Amniotic stem cell (primary cell): Measurements from ENCODE around the gene CPZ.

Source experiments
- DNase-seq: peaks from one replicate; lab custom pipeline; 2025; lab: John Stamatoyannopoulos, UW

Gene CPZ

GRCh38 chr4:8592366-8593263, at the start of gene CPZ:
Gene CPZ, plus strand, starts transcription at chr4:8592765. Its CDS starts 69 bp downstream, at chr4:8592834.
- peak; percentile 27 for DNase-seq

- no peak for DNase-seq
Observed at GRCh38 chr4:8542776-8543525, 49.6 kb upstream of the CPZ start.

- DNase-seq, result no peak
Observed at GRCh38 chr4:8543623-8544022, 48.9 kb upstream of the CPZ start.

- DNase-seq, result no peak
Observed at GRCh38 chr4:8544282-8544681, 48.3 kb upstream of the CPZ start.

DNA sequence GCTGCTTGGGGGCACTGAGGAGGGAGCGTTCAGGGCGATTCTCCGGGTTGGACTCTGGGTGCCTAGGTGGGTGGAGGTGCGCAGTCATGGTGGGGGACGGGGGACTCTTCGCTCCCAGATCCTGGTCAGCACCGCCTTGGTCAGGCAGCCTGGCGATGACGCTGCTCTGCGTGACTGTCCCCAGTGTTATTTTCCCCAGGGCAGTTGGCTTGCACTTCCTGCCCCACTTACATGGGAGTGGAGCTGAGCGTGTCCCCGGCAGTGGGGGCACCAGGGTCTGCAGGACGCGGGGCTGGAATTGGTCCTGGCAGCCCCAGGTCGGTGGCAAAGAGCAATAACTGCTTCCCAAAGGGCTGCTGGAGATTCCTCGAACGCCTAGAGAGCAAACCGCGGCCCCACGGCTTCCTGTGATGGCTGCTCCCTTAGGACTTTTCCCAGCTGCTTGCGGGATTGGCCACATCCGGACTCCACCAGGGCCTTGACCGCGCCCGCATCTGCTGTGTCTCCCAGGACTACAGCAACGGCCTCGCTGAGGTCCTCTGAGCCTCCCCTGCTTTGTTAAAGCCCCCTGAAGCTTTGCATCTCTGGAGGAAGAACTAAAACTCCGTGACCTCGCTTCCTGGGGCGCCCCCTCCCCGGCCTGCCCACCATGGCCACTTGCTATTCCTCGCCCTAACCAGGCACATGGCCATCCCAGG, 47.7 kb upstream of the CPZ start:
- DNase-seq, result no peak

GRCh38 chr4:8545439-8545765, 47.2 kb upstream of the CPZ start:
- no peak for DNase-seq

- DNase-seq, result no peak
Observed at GRCh38 chr4:8546766-8547107, 45.8 kb upstream of the CPZ start.

DNA sequence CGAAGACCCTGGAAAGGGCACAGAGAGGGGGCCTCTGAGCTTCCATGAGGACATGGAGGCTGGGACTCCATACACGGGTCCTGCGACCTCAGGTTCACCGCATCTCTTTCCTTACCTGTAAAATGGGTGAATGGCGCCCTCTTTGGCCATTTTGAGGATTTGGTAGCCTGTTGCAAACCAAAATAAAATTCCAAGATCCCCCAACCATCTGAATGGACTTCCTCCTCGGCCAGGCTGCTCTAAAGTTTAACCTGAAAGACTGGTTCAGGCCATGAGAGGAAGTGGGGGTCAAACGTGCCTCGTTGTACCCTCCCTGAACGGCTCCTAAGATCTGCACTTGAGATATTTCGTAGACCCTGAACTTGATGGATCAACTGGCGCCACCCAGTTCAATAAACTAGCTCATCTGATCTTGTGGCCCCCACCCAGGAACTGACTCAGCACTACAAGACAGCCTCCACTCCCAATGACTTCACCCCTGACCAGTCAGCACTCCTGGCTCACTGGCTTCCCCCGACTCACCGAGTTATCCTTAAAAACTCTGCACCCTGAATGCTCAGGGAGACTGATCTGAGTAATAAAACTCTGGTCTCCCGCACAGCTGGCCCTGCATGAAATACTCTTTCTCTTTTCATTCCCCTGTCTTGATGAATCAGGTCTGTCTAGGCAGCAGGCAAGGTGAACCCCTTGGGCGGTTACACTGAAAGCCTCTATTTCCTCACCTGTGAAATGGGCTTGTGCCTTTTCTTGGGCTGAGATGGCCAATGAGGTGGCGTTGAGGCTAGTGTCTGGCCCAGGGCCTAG, 45.3 kb upstream of the CPZ start:
- no peak for DNase-seq

DNA sequence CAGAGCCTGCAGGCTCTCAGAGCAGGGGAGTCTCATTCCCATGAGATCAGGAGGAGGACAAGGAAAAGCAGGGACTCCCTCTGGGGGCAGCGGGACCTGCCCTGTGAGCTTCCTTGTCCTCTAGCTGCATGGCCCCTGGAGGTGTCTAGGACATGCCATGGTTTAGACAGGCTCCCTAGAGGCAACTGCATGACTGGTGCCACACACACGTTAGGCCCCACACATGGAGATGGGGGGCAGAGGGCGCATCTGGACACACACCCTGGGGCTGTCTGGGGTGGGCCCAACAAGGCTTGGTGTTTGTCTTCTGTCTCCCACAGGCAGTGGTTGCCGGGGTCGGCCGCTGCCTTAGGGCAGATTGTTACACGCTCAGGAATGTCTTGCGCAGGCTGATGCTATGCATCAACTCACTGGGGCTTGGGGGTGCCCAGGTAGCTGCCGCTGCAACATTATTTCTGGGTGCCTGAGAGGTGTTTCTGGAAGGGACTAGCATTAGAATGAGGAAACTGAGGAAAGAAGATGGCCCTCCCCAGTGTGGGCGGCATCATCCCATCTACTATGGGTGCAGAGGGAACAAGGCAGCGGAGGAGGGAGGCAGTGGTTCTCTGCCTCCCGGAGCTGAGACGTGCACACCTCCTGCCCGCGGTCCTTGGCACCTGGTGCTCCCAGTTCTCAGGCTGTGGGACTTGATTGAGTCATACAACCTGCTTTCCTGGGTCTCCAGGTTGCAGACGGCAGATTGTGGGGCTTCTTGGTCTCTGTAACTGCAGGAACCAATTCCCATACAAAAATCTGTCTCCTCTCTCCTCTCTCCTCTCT, 44.4 kb upstream of the CPZ start:
- DNase-seq, result no peak

GRCh38 chr4:8548731-8549351, 43.7 kb upstream of the CPZ start:
- DNase-seq, result no peak

GRCh38 chr4:8549352-8549931, 43.1 kb upstream of the CPZ start:
- DNase-seq, result no peak

- DNase-seq, result no peak
Observed at GRCh38 chr4:8550691-8551090, 41.9 kb upstream of the CPZ start.

DNA sequence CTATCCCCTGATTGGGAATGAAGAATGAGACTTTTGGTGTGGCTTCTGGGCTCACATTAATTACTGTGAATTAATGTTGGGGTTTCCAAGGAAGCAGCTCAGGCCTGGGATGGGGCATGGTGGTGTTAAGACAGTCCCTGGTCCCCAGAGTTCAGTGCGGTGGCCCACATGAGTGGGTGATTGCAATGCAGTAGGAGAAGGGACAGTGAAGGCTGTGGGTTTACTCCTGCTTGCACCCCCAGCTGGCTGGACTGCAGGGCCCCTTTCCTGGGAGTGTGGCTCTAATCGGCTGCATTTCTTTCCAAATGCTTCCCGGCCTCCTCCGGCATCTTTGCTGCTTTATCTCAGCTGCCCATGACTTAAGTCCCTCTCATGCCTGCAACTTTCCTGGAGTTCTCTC, 40.5 kb upstream of the CPZ start:
- no peak for DNase-seq

- DNase-seq, result no peak
Observed at GRCh38 chr4:8552581-8553205, 39.9 kb upstream of the CPZ start.

- no peak for DNase-seq
Observed at GRCh38 chr4:8553216-8553615, 39.3 kb upstream of the CPZ start.

DNA sequence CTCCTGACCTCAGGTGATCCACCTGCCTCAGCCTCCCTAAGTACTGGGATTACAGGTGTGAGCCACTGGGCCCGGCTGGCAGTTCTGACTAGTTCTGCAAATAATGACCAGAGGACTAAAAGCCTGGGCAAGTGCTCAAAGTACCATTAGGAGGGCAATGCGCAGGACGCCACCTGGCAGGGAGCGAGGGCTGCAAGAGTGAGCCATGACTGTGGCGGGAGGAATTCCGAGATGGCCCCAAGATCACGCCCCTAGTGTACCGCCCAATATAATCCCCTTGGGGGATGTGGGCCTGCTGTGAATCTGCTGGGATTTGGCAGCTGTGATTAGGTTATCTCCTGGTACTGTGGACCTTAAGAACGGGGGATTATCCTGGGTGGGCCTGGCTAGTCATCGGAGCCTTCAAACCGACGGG, 38.6 kb upstream of the CPZ start:
- DNase-seq, result no peak

DNA sequence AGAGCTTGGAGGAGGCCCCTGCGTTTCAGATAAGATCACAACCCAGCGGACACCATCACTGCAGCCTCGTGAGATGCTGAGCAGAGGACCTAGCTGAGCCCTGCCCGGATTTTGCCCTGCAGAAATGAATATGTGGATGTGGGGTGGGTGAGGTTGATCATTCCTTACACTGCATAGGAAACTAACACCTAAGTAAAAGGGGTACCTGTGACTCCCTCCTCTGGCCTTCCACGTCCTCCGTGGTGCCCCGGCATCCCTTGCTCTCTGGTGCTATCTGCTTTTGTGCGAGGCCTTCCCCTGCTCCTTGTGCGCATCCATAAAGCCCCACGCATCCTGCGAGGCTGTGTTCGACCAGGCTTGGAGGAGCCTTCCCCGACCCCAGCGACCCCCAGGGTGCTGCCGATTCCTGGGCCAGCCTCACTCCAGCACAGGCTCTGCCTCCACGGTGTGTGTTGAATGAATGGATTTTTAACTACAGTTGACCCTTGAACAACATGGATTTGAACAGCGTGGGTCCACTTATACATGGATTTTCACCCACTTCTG, 37.9 kb upstream of the CPZ start:
- no peak for DNase-seq

DNA sequence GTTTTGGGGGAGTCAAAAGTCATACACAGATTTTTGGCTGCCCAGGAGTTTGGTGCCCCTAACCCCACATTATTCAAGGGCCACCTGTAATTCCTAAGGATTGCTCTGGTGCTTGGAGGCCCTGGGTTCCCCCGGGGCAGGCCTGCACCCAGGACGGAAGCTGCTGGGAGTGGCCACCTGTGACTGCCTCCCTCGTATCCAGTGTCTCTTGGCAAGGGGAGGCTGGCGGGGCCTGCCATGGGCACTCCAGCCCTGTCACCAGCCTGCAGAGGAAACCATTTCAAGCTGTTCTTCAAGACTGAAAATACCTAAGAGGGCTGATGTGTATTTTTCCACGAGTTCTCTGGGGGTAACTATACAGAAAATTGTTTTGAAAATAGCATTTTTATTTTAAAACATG, 36.8 kb upstream of the CPZ start:
- no peak for DNase-seq

GRCh38 chr4:8556341-8557150, 36.0 kb upstream of the CPZ start:
- no peak for DNase-seq
